ENCODE measurements around the gene KRTAP10-11. TPM values are rescaled to one million over a fixed set of nuclear protein-coding genes. Genes with fewer than 3 reads are reported as not detected.
"Not testable (repeated sequence)": the region's sequence is repeated elsewhere in the genome, so short reads cannot be mapped to it uniquely, and the experiment has no call there.

Gene KRTAP10-11
- total and polyA plus RNA-seq, 11 donors: not detected

- Histone ChIP-seq H3K27ac (peak within 1 kb of the TSS in 2 of 12 donors; percentile 13 to 74), H3K36me3 (no peaks in the 10 kb centered on the region), H3K27me3 (peaks cover 0 to 8% (median 0%) of the 10 kb centered on the region in 9 donors), H3K9me3 (peaks cover 0 to 17% (median 4%) of the 10 kb centered on the region in 12 donors), H3K4me3 (no peak within 1 kb of the TSS), H3K4me1 (peaks cover 0 to 4% (median 0%) of the 10 kb centered on the region in 12 donors)
- intact Hi-C loops (cut with DNase I): no loop called here
- WGBS, 4 donors: 72 to 76% (median 74%) methylated on average over 25 to 26 of the region's 26 CpGs
- peak in 1 of 4 donors; percentile 16 for ATAC-seq
- DNase-seq: peak in 1 of 5 donors; percentile 54
- no peak for TF ChIP-seq CTCF (IDR thresholded peaks at IDR 0.05)
- no peak for TF ChIP-seq POLR2A (IDR thresholded peaks at IDR 0.05)
These were observed 11.7 kb downstream of the KRTAP10-11 start, which contains the start of gene KRTAP12-3 for GRCh38 chr21:44657635-44658540. KRTAP12-3 (plus strand) TSS chr21:44657932; CDS start chr21:44657980, 48 bp downstream.

GRCh38 chr21:44658541-44658910 is 12.3 kb downstream of the KRTAP10-11 start:
- H3K4me3 ChIP-seq: no peak overlapping the region
- H3K27ac ChIP-seq: peak overlapping the region in 1 of 12 donors; percentile 74
- DNase-seq (no peak), ATAC-seq (no peak)
- H3K4me1 ChIP-seq: peaks cover 0 to 4% (median 0%) of the 10 kb centered on the region in 12 donors
- TF ChIP-seq POLR2A (IDR thresholded peaks at IDR 0.05): no peak
- no peak for TF ChIP-seq CTCF (IDR thresholded peaks at IDR 0.05)
- intact Hi-C loops (cut with DNase I): no loop called here
- H3K9me3 ChIP-seq: peaks cover 0 to 17% (median 4%) of the 10 kb centered on the region in 12 donors
- peaks cover 0 to 8% (median 0%) of the 10 kb centered on the region in 9 donors for H3K27me3 ChIP-seq
- 81 to 88% (median 83%) methylated on average over 5 of the region's 5 CpGs for whole genome bisulfite sequencing, 4 donors
- H3K36me3 ChIP-seq: no peaks in the 10 kb centered on the region

GRCh38 chr21:44658913-44659595 is 12.8 kb downstream of the KRTAP10-11 start:
- no peaks in the 10 kb centered on the region for H3K36me3 ChIP-seq
- peaks cover 0 to 8% (median 0%) of the 10 kb centered on the region in 9 donors for H3K27me3 ChIP-seq
- 53 to 64% (median 56%) methylated on average over 11 of the region's 11 CpGs for WGBS, 4 donors
- no peak for DNase-seq
- intact Hi-C loops (cut with DNase I): no loop called here
- H3K9me3 ChIP-seq: peaks cover 0 to 17% (median 4%) of the 10 kb centered on the region in 12 donors
- TF ChIP-seq CTCF (IDR thresholded peaks at IDR 0.05) (no peak), POLR2A (IDR thresholded peaks at IDR 0.05) (no peak)
- H3K4me1 ChIP-seq: peaks cover 0 to 4% (median 0%) of the 10 kb centered on the region in 12 donors
- no peak for ATAC-seq
- H3K4me3 ChIP-seq: no peak overlapping the region
- peak overlapping the region in 1 of 12 donors; percentile 74 for H3K27ac ChIP-seq

GRCh38 chr21:44661567-44661966 is 15.4 kb downstream of the KRTAP10-11 start:
- not testable (repeated sequence) for ATAC-seq, H3K27ac ChIP-seq, DNase-seq, H3K36me3 ChIP-seq, H3K4me1 ChIP-seq, H3K4me3 ChIP-seq, H3K27me3 ChIP-seq
- WGBS, 4 donors: 41 to 59% (median 54%) methylated on average over 7 of the region's 7 CpGs
- intact Hi-C loops (cut with DNase I): loop anchor here in 1 of 10 donors (10.0 kb wide), 1 partner anchor 63 kb away; no protein-coding TSS in a partner anchor
- H3K9me3 ChIP-seq: peaks cover 0 to 12% (median 0%) of the 10 kb centered on the region in 12 donors
